NCI-H510A (cell line): ENCODE data around the gene BCO1.

Source experiments
- DNase-seq: peaks from one replicate; lab custom pipeline; 2025; lab: John Stamatoyannopoulos, UW

Gene BCO1

GRCh38 chr16:81318711-81319110 is 80.2 kb downstream of the BCO1 start:
- DNase-seq, result no peak

DNA sequence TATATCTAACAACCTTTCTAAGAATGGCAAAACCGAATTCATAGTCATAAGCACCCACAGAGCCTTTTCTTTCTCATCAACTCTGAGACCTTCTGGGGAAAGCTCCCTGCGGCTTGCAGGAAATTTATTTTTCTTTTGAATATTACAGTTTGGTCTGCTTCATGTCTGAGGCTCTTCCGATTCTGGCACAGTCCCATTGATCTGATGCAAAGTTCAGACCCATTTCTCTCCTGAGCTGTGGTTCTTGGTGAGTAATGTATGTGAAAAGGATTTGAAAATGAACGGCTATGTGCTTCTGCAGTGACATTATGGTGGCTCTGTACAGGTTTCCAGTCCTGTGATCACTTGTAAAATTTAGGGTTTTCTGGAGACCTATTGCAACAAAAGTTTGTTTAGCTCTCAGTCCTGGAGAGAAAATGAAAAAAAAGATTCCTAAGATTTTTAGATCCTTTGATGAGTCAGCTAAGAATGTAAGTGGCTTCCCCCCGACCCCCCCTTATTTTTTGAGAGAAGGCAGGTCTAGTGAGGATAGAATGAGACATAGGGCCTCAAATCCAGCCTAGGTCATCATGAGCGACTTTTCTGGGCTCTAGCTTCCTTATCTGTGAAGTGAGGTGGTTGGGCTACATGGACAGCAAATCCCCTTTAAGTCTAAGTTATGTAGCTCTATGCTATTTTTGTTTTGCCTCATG is 80.9 kb downstream of the BCO1 start:
- DNase-seq, result no peak

- DNase-seq, result no peak
Measured at GRCh38 chr16:81321039-81321438, 82.5 kb downstream of the BCO1 start.

DNA sequence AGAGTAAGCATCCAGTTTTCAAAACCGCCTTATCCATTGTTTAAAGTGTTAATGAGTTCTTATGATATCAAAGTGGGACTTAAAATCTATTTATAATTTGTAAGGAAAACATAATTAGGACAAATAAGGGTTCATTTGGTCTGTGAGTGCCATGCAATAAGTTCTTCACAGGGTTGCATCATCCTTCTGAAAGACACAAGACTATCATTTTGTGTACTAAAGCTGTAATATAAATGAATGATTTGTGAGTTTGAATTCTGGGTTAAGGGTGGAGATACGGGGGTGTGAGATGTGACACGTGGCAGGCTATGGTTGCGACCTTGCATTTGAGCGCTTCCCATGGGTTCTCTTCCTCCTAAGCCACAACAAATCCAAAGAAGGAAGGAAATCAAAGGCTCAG is 83.0 kb downstream of the BCO1 start:
- DNase-seq, result no peak

GRCh38 chr16:81324808-81325207 is 86.3 kb downstream of the BCO1 start:
- DNase-seq, result no peak

GRCh38 chr16:81327011-81327410 is 88.5 kb downstream of the BCO1 start:
- no peak for DNase-seq

DNA sequence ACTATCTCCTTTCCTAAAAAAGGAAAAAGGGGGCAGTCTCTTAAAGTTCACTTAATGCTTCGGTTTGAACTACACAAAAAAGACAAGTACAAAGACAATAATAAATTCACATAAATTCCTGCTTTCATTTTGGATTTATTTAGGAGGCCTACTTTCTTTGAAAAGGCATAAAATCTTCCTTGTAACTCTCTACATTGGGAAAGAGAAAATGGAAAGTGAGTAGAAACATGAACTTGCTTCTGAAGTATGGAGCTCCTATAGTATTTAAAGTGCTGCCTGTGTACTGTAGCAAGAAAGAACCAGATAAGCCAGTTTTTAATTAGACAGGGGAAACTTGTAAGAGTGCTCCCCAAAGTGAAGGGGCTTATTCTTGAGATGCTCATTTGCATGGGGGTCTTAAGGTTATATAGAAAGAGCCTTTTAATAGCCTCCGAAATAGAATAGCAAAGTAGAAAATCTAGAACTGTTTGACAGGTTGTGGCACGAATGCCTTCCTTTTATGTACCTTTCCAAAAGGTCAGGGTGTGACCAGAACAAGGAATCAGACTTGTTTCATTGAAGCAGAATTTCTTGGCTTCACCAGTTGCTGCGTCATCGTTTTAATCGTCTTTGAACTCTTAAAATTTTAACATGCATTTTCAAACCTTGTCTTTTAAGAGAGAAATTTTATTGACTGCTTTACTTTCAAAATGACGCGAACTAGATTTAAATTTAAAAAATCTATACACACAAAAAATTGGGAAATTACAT is 89.1 kb downstream of the BCO1 start:
- no peak for DNase-seq

- DNase-seq, result no peak
Measured at GRCh38 chr16:81329947-81330346, 91.5 kb downstream of the BCO1 start.

DNA sequence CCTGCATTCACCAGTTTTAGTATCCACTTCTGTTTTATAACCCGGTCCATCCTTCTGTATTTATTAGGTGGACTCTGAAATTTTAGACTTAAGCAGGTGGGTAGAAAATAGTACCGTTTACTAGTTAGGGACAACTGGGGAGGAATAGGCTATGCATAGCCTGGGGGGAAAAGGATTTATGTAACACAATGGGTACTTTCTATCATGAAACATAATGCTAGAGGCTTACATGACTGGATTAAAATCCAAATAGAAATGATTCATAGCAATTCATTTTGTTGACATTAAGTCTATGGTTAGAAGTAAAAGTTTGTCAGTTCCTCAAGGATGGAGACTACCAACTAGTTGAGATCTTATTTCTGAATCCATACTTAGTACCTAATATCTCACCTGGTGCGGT is 94.9 kb downstream of the BCO1 start:
- no peak for DNase-seq

DNA sequence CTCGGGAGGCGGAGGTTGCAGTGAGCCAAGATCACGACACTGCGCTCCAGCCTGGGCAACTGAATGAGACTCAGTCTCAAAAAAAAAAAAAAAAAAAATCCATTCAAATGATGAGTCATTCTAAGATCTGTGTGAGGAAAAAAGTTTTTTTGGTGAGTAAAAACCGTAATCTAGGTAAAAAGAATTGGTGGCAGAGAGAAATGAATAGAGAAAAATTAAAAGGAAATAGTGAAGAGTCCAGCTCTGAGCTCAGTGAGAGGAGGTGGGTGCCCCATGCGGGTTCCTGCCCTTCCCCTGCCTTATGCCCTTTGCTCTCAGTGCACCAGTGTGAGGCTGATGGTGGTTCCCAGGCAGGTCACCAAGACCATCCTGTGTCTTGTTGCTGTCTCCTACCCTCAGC is 97.2 kb downstream of the BCO1 start:
- no peak for DNase-seq

- no peak for DNase-seq
Measured at GRCh38 chr16:81337097-81337496, 98.6 kb downstream of the BCO1 start.
